ENCODE measurements around the gene KCNJ2.

KCNJ2 gene

GRCh38 chr17:70159980-70160379, 9.4 kb upstream of the KCNJ2 start:
- no peak for DNase-seq

GRCh38 chr17:70161519-70161918, 7.8 kb upstream of the KCNJ2 start:
- no peak for DNase-seq

- DNase-seq: no peak
Observed at GRCh38 chr17:70165383-70165782, 3.9 kb upstream of the KCNJ2 start.

GRCh38 chr17:70166615-70167014, 2.7 kb upstream of the KCNJ2 start:
- no peak for DNase-seq

- peak; percentile 61 to 67 for DNase-seq
Observed at GRCh38 chr17:70168044-70168976, 1.0 kb upstream of the KCNJ2 start.

GRCh38 chr17:70169709-70170597, 621 bp downstream of the KCNJ2 start:
- peak; percentile 30 to 45 for DNase-seq

GRCh38 chr17:70171159-70171558, 1.8 kb downstream of the KCNJ2 start:
- peak; percentile 9 to 22 for DNase-seq

- DNase-seq: no peak
Observed at GRCh38 chr17:70172449-70172848, 3.1 kb downstream of the KCNJ2 start.

GRCh38 chr17:70172923-70173322, 3.6 kb downstream of the KCNJ2 start:
- peak; percentile 47 to 51 for DNase-seq

- no peak for DNase-seq
Observed at GRCh38 chr17:70173681-70174080, 4.3 kb downstream of the KCNJ2 start.

- no peak for DNase-seq
Observed at GRCh38 chr17:70181376-70181775, 12.0 kb downstream of the KCNJ2 start.

GRCh38 chr17:70181866-70182265, 12.5 kb downstream of the KCNJ2 start:
- no peak for DNase-seq

GRCh38 chr17:70183508-70183907, 14.2 kb downstream of the KCNJ2 start:
- no peak for DNase-seq

- no peak for DNase-seq
Observed at GRCh38 chr17:70184207-70184606, 14.9 kb downstream of the KCNJ2 start.

- no peak for DNase-seq
Observed at GRCh38 chr17:70184770-70185169, 15.4 kb downstream of the KCNJ2 start.

GRCh38 chr17:70185285-70185684, 16.0 kb downstream of the KCNJ2 start:
- no peak for DNase-seq

GRCh38 chr17:70187383-70187782, 18.1 kb downstream of the KCNJ2 start:
- no peak for DNase-seq

- DNase-seq: no peak
Observed at GRCh38 chr17:70190959-70191805, 21.9 kb downstream of the KCNJ2 start.

GRCh38 chr17:70195091-70195490, 25.8 kb downstream of the KCNJ2 start:
- no peak for DNase-seq

- no peak for DNase-seq
Observed at GRCh38 chr17:70201872-70202419, 32.6 kb downstream of the KCNJ2 start.

GRCh38 chr17:70202840-70203239, 33.5 kb downstream of the KCNJ2 start:
- peak; percentile 14 to 29 for DNase-seq

GRCh38 chr17:70204431-70204830, 35.1 kb downstream of the KCNJ2 start:
- DNase-seq: no peak

Data from inflammatory macrophage treated with lipopolysaccharide for 1 hour (primary cell).